ENCODE data around the gene HAPSTR1. TPM values are rescaled to one million over a fixed set of nuclear protein-coding genes. Genes with fewer than 3 reads are reported as not detected.

HAPSTR1 gene
- polyA plus RNA-seq, 1 of the 3 experiments (the other 2 are of a cell fraction), result 7.0 TPM

DNA sequence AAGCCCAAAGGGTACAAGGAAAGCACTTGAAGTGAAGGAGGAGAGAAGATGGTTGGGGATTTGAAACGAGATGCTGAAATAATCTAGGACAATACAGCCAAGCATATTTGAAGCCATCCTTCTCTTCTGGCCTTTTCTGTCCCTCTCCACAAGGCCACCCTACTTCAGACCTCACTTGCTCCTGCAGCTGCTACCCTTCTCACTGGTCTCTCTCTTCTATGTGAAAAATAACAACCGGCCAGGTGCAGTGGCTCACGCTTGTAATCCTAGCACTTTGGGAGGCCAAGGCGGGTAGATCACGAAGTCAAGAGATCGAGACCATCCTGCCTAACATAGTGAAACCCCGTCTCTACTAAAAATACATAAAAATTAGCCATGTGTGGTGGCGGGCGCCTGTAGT, 33.2 kb upstream of the HAPSTR1 start:
- Histone ChIP-seq H3K4me3 (ENCODE audit: low read depth in 2 of 2, low read length in 1 of 2) (no peak overlapping the region), H4K20me1 (ENCODE audit: insufficient read depth) (no peaks in the 10 kb centered on the region), H3K9ac (no peak overlapping the region), H3K27me3 (ENCODE audit: insufficient read depth) (no peaks in the 10 kb centered on the region), H3K9me2 (no peaks in the 10 kb centered on the region), H3K9me3 (no peaks in the 10 kb centered on the region), H2AFZ (ENCODE audit: low read depth) (no peak overlapping the region), H3K4me2 (no peak overlapping the region), H3K36me3 (replicated peaks in 1 of 2; ENCODE audit: control insufficient read depth in 1 of 2, insufficient read depth in 2 of 2, low read length in 1 of 2) (no peaks in the 10 kb centered on the region), H3F3A (replicated peaks; ENCODE audit: insufficient read depth) (peaks cover 4% of the 10 kb centered on the region), H3K79me2 (ENCODE audit: insufficient read depth) (no peaks in the 10 kb centered on the region), H3K4me1 (ENCODE audit: control insufficient read depth in 1 of 2, insufficient read depth in 2 of 2, low read depth in 1 of 2, low read length in 1 of 2) (no peaks in the 10 kb centered on the region), H3K27ac (ENCODE audit: low read depth in 2 of 2, low read length in 1 of 2) (no peak overlapping the region)
- DNase-seq, result no peak
- ChIA-PET POLR2A (no interaction called here), CTCF (no interaction called here)
- WGBS (ENCODE audit: low lambda C conversion rate), result 96% methylated on average over 9 of the region's 9 CpGs
- TF ChIP-seq SMC3 (IDR thresholded peaks at IDR 0.05; ENCODE audit: low read depth, low read length), result no peak
- TF ChIP-seq, protein P1, sequence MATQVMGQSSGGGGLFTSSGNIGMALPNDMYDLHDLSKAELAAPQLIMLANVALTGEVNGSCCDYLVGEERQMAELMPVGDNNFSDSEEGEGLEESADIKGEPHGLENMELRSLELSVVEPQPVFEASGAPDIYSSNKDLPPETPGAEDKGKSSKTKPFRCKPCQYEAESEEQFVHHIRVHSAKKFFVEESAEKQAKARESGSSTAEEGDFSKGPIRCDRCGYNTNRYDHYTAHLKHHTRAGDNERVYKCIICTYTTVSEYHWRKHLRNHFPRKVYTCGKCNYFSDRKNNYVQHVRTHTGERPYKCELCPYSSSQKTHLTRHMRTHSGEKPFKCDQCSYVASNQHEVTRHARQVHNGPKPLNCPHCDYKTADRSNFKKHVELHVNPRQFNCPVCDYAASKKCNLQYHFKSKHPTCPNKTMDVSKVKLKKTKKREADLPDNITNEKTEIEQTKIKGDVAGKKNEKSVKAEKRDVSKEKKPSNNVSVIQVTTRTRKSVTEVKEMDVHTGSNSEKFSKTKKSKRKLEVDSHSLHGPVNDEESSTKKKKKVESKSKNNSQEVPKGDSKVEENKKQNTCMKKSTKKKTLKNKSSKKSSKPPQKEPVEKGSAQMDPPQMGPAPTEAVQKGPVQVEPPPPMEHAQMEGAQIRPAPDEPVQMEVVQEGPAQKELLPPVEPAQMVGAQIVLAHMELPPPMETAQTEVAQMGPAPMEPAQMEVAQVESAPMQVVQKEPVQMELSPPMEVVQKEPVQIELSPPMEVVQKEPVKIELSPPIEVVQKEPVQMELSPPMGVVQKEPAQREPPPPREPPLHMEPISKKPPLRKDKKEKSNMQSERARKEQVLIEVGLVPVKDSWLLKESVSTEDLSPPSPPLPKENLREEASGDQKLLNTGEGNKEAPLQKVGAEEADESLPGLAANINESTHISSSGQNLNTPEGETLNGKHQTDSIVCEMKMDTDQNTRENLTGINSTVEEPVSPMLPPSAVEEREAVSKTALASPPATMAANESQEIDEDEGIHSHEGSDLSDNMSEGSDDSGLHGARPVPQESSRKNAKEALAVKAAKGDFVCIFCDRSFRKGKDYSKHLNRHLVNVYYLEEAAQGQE (IDR thresholded peaks at IDR 0.05; ENCODE audit: low read depth, low read length), result no peak
- TF ChIP-seq, protein P2, sequence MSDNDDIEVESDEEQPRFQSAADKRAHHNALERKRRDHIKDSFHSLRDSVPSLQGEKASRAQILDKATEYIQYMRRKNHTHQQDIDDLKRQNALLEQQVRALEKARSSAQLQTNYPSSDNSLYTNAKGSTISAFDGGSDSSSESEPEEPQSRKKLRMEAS (IDR thresholded peaks at IDR 0.05; ENCODE audit: low read depth), result no peak
- TF ChIP-seq RCOR1 (IDR thresholded peaks at IDR 0.05; ENCODE audit: low read length), result no peak
- TF ChIP-seq TAF1 (IDR thresholded peaks at IDR 0.05; ENCODE audit: borderline replicate concordance, low read depth, low read length), result no peak
- TF ChIP-seq FOXM1 (IDR thresholded peaks at IDR 0.05; ENCODE audit: low read depth), result no peak

DNA sequence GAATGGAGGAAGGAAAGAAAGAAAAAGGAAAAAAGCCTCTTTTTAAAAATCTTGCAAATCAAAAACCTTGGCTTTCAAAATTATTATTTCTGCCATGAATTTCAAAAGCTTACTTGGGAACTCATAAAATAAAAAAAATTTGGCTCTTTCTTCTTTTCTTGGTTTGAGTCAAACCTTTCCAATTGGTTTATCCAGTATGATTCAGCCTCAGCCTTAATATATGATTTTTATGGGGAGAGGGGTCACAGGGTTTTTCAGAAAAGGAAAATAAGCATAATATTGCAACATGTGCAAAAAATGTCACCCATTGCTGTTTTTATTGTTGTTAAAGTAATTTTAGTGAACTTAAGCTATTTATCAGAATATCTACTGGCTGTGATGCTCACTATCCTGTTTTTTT, 31.2 kb upstream of the HAPSTR1 start:
- H3K27ac ChIP-seq (ENCODE audit: low read depth in 2 of 2, low read length in 1 of 2), result no peak overlapping the region
- peaks cover 4% of the 10 kb centered on the region for H3F3A ChIP-seq (replicated peaks; ENCODE audit: insufficient read depth)
- no peak overlapping the region; the same call in 1 of the 2 replicates for H2AFZ ChIP-seq (ENCODE audit: low read depth)
- H3K4me1 ChIP-seq (ENCODE audit: control insufficient read depth in 1 of 2, insufficient read depth in 2 of 2, low read depth in 1 of 2, low read length in 1 of 2), result no peaks in the 10 kb centered on the region
- H3K9me3 ChIP-seq, result no peaks in the 10 kb centered on the region
- H3K4me3 ChIP-seq (ENCODE audit: low read depth in 2 of 2, low read length in 1 of 2), result no peak overlapping the region
- no peaks in the 10 kb centered on the region for H4K20me1 ChIP-seq (ENCODE audit: insufficient read depth)
- ChIA-PET POLR2A (no interaction called here), CTCF (no interaction called here)
- no peaks in the 10 kb centered on the region for H3K9me2 ChIP-seq
- H3K36me3 ChIP-seq (replicated peaks in 1 of 2; ENCODE audit: control insufficient read depth in 1 of 2, insufficient read depth in 2 of 2, low read length in 1 of 2), result no peaks in the 10 kb centered on the region
- H3K9ac ChIP-seq, result no peak overlapping the region
- no peak for DNase-seq
- no peaks in the 10 kb centered on the region for H3K27me3 ChIP-seq (ENCODE audit: insufficient read depth)
- H3K79me2 ChIP-seq (ENCODE audit: insufficient read depth), result no peaks in the 10 kb centered on the region
- no peak overlapping the region for H3K4me2 ChIP-seq
- no peak for TF ChIP-seq FOXJ3 (CRISPR knock-in tag; IDR thresholded peaks at IDR 0.05)
- TF ChIP-seq, protein P3, sequence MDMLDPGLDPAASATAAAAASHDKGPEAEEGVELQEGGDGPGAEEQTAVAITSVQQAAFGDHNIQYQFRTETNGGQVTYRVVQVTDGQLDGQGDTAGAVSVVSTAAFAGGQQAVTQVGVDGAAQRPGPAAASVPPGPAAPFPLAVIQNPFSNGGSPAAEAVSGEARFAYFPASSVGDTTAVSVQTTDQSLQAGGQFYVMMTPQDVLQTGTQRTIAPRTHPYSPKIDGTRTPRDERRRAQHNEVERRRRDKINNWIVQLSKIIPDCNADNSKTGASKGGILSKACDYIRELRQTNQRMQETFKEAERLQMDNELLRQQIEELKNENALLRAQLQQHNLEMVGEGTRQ (IDR thresholded peaks at IDR 0.05; ENCODE audit: borderline replicate concordance, low read depth, low read length), result no peak
- no peak for TF ChIP-seq CHD2 (IDR thresholded peaks at IDR 0.05; ENCODE audit: low read length, partially characterized antibody)
- TF ChIP-seq, protein P4, sequence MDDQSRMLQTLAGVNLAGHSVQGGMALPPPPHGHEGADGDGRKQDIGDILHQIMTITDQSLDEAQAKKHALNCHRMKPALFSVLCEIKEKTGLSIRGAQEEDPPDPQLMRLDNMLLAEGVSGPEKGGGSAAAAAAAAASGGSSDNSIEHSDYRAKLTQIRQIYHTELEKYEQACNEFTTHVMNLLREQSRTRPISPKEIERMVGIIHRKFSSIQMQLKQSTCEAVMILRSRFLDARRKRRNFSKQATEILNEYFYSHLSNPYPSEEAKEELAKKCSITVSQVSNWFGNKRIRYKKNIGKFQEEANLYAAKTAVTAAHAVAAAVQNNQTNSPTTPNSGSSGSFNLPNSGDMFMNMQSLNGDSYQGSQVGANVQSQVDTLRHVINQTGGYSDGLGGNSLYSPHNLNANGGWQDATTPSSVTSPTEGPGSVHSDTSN (IDR thresholded peaks at IDR 0.05), result no peak
- TF ChIP-seq, protein P1 (IDR thresholded peaks at IDR 0.05; ENCODE audit: low read depth, low read length), result no peak
- no peak for TF ChIP-seq EP300 (IDR thresholded peaks at IDR 0.05; ENCODE audit: borderline replicate concordance in 1 of 2, low read depth in 1 of 2, low read length in 1 of 2)
- no peak for TF ChIP-seq POLR2AphosphoS5 (IDR thresholded peaks at IDR 0.05; ENCODE audit: low read depth, low read length)
- no peak for TF ChIP-seq TCF12 (IDR thresholded peaks at IDR 0.05)
- no peak for TF ChIP-seq FOSL2 (IDR thresholded peaks at IDR 0.05; ENCODE audit: borderline replicate concordance, low read depth)
- no peak for TF ChIP-seq RXRA (IDR thresholded peaks at IDR 0.05; ENCODE audit: borderline replicate concordance, low read depth)
- TF ChIP-seq FOXM1 (IDR thresholded peaks at IDR 0.05; ENCODE audit: low read depth), result no peak
- TF ChIP-seq, protein P5, sequence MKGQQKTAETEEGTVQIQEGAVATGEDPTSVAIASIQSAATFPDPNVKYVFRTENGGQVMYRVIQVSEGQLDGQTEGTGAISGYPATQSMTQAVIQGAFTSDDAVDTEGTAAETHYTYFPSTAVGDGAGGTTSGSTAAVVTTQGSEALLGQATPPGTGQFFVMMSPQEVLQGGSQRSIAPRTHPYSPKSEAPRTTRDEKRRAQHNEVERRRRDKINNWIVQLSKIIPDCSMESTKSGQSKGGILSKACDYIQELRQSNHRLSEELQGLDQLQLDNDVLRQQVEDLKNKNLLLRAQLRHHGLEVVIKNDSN (IDR thresholded peaks at IDR 0.05; ENCODE audit: borderline replicate concordance, low read depth), result no peak
- TF ChIP-seq TAF1 (IDR thresholded peaks at IDR 0.05; ENCODE audit: borderline replicate concordance, low read depth, low read length), result no peak
- TF ChIP-seq YY1 (IDR thresholded peaks at IDR 0.05; ENCODE audit: low read depth), result no peak
